ENCODE results near the gene UQCRQ. TPM values are rescaled to one million over a fixed set of nuclear protein-coding genes. Genes with fewer than 3 reads are reported as not detected.

Gene UQCRQ
- total and polyA plus RNA-seq, 2 of the 13 experiments (the other 11 are each of a cell fraction or from before 2014, with no cell fraction given): 257 to 575 TPM

DNA sequence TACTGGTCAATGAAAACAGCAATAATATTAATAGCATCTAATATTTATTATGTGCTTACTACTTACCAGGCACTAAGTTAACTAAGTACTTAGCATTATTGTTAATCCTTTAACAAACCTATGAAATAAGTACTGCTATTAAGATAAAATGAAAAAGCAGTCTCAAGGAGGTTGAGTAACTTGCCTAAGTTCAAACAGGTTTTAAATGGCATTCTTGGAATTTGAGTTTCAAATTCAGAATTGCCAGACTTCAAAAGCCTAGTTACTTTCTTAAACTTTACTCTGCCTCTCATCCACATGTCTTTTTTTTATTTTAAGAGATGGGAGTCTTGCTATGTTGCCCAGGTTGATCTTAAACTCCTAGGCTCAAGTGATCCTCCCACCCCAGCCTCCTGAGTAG, 23.1 kb downstream of the UQCRQ start:
- Histone ChIP-seq H3K36me3 (replicated peaks in 1 of 2; ENCODE audit: control insufficient read depth in 1 of 2, insufficient read depth in 2 of 2, low read length in 2 of 2) (peaks cover 17 to 65% of the 10 kb centered on the region in 2 experiments), H3K79me2 (ENCODE audit: insufficient read depth, low read length) (no peaks in the 10 kb centered on the region), H3K27me3 (ENCODE audit: control insufficient read depth in 1 of 2, insufficient read depth in 2 of 2, low read length in 2 of 2) (no peaks in the 10 kb centered on the region; a peak in 1 of 5 replicates), H3K27ac (ENCODE audit: extremely low read length, insufficient read depth, low read length) (no peak overlapping the region), H2AFZ (ENCODE audit: low read length) (no peak overlapping the region), H3K4me1 (ENCODE audit: insufficient read depth, low read length) (peaks cover 13% of the 10 kb centered on the region), H4K20me1 (ENCODE audit: insufficient read depth, low read length) (no peaks in the 10 kb centered on the region), H3K4me3 (replicated peaks in 1 of 3; ENCODE audit: insufficient read depth in 1 of 3, low read depth in 2 of 3, low read length in 3 of 3) (no peak overlapping the region), H3K9ac (ENCODE audit: insufficient read depth, low read depth, low read length) (no peak overlapping the region), H3K4me2 (ENCODE audit: low read depth, low read length) (no peak overlapping the region), H3K9me3 (ENCODE audit: low read length) (no peaks in the 10 kb centered on the region)
- in situ Hi-C loops (cut with HindIII; ENCODE audit: extremely low pct_ligation_motif_present, low pct_unique_long_range_greater_than_20kb): loop anchor here (10.0 kb wide), 1 partner anchor 145 kb away; the partner anchor contains the start of gene CCNI2
- intact Hi-C loops (cut with micrococcal nuclease; ENCODE audit: unreplicated experiment): loop anchor here (10.0 kb wide), 1 partner anchor 365 kb away; no protein-coding TSS in a partner anchor
- POLR2A ChIA-PET: no interaction called here
- BruUV-seq (replicated peaks): no TSS peak
- TF ChIP-seq ZNF652 (CRISPR knock-in tag; IDR thresholded peaks at IDR 0.05; ENCODE audit: borderline replicate concordance, low read depth) (no peak), GABPB1 (CRISPR knock-in tag; IDR thresholded peaks at IDR 0.05) (no peak), CBX1 (IDR thresholded peaks at IDR 0.05; ENCODE audit: low read depth) (no peak), SCMH1 (CRISPR knock-in tag; IDR thresholded peaks at IDR 0.05; ENCODE audit: borderline replicate concordance) (no peak), TSC22D2 (CRISPR knock-in tag; IDR thresholded peaks at IDR 0.05; ENCODE audit: borderline replicate concordance) (no peak), JDP2 (CRISPR knock-in tag; IDR thresholded peaks at IDR 0.05; ENCODE audit: borderline replicate concordance) (no peak), ELF3 (CRISPR knock-in tag; IDR thresholded peaks at IDR 0.05) (no peak), HNRNPUL1 (IDR thresholded peaks at IDR 0.05; ENCODE audit: low read depth, low read length) (no peak), HOXA3 (CRISPR knock-in tag; IDR thresholded peaks at IDR 0.05) (no peak), MXI1 (IDR thresholded peaks at IDR 0.05; ENCODE audit: borderline replicate concordance, low read depth, low read length) (no peak), ZNF143 (CRISPR knock-in tag; IDR thresholded peaks at IDR 0.05) (no peak), ZNF737 (CRISPR knock-in tag; IDR thresholded peaks at IDR 0.05; ENCODE audit: borderline replicate concordance) (no peak), NR2F2 (IDR thresholded peaks at IDR 0.05; ENCODE audit: borderline replicate concordance, low read depth) (no peak), YEATS2 (CRISPR knock-in tag; IDR thresholded peaks at IDR 0.05; ENCODE audit: borderline replicate concordance) (no peak), ZFP90 (CRISPR knock-in tag; IDR thresholded peaks at IDR 0.05; ENCODE audit: borderline replicate concordance) (no peak), TMF1 (CRISPR knock-in tag; IDR thresholded peaks at IDR 0.05; ENCODE audit: low read depth) (no peak), ZNF552 (CRISPR knock-in tag; IDR thresholded peaks at IDR 0.05; ENCODE audit: borderline replicate concordance) (no peak)
- TF ChIP-seq, protein P1, sequence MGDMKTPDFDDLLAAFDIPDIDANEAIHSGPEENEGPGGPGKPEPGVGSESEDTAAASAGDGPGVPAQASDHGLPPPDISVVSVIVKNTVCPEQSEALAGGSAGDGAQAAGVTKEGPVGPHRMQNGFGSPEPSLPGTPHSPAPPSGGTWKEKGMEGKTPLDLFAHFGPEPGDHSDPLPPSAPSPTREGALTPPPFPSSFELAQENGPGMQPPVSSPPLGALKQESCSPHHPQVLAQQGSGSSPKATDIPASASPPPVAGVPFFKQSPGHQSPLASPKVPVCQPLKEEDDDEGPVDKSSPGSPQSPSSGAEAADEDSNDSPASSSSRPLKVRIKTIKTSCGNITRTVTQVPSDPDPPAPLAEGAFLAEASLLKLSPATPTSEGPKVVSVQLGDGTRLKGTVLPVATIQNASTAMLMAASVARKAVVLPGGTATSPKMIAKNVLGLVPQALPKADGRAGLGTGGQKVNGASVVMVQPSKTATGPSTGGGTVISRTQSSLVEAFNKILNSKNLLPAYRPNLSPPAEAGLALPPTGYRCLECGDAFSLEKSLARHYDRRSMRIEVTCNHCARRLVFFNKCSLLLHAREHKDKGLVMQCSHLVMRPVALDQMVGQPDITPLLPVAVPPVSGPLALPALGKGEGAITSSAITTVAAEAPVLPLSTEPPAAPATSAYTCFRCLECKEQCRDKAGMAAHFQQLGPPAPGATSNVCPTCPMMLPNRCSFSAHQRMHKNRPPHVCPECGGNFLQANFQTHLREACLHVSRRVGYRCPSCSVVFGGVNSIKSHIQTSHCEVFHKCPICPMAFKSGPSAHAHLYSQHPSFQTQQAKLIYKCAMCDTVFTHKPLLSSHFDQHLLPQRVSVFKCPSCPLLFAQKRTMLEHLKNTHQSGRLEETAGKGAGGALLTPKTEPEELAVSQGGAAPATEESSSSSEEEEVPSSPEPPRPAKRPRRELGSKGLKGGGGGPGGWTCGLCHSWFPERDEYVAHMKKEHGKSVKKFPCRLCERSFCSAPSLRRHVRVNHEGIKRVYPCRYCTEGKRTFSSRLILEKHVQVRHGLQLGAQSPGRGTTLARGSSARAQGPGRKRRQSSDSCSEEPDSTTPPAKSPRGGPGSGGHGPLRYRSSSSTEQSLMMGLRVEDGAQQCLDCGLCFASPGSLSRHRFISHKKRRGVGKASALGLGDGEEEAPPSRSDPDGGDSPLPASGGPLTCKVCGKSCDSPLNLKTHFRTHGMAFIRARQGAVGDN (CRISPR knock-in tag; IDR thresholded peaks at IDR 0.05): no peak
- TF ChIP-seq, protein P2, sequence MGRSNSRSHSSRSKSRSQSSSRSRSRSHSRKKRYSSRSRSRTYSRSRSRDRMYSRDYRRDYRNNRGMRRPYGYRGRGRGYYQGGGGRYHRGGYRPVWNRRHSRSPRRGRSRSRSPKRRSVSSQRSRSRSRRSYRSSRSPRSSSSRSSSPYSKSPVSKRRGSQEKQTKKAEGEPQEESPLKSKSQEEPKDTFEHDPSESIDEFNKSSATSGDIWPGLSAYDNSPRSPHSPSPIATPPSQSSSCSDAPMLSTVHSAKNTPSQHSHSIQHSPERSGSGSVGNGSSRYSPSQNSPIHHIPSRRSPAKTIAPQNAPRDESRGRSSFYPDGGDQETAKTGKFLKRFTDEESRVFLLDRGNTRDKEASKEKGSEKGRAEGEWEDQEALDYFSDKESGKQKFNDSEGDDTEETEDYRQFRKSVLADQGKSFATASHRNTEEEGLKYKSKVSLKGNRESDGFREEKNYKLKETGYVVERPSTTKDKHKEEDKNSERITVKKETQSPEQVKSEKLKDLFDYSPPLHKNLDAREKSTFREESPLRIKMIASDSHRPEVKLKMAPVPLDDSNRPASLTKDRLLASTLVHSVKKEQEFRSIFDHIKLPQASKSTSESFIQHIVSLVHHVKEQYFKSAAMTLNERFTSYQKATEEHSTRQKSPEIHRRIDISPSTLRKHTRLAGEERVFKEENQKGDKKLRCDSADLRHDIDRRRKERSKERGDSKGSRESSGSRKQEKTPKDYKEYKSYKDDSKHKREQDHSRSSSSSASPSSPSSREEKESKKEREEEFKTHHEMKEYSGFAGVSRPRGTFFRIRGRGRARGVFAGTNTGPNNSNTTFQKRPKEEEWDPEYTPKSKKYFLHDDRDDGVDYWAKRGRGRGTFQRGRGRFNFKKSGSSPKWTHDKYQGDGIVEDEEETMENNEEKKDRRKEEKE (IDR thresholded peaks at IDR 0.05): no peak
- CTCF ChIA-PET (ENCODE audit: low intra/inter-chr PET ratio, low total read pairs): no interaction called here
- DNase-seq (ENCODE audit: low spot score): no peak
- no peak for ATAC-seq
- no peak for FAIRE-seq
